ENCODE measurements around the gene PFDN4.

The PFDN4 gene

DNA sequence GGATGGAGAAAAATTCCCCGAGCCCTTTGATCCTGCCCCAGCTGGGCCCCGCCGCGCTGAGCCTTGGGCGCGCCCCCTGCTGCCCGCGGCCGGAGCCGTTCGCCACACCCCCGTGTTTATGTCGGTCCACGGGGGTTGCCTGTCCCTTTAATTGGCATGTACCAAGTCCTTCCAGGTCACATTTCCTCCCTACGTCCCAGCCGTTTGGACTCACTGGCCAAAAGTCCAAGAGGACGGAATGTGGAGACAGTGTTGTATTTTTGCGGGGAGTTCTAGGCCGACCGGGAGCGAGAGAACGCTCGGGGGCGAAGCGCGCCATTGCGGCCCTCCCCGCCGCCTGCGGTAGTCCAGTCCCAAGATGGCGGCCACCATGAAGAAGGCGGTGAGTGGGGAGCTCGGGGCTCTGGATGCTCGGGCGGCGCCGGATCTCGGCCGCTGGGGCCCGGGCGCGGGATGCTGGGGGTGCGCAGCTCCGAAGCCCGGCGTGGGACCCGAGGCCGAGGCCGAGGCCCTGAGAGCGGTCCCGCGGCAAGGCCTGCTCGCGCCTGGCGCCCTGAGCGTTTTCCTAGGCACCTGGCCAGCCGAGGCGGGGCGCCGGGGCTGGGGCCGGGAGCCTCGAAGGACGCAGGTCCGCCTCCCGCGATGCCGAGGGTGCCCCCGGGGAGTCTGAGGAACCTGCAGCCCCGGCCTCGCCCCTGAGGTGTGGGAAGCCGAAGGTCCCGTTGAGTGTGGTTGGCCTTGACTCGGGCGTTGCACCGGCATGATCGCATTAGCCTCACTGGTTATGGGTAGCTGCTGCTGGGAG lies at the start of gene PFDN4:
PFDN4 (plus strand) TSS at position 345 of the 805 bp plus-strand sequence; CDS start at position 359, 14 bp downstream.
- peak; percentile 64 for DNase-seq (ENCODE audit: low read depth)

DNA sequence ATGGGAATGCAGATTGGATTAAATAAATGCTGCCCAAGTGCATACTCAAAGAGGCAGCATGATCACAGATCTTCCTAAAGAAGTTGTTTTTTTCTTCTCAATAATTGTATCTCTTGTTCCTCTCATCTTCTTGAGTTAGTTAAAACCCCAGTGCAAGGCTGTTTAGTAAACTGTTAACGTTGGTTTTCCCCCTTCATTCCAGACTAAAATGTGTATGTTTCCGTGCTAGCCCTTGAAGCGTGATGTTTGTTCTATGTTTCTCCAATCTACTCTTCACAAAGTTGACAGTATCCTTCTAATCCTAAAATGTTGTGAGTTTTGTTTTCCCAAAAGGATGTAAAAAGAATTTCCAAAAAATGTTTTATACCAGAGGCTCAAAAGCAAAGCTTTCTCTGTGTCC lies 49.7 kb upstream of the PFDN4 start:
- no peak for DNase-seq (ENCODE audit: low read depth)

DNA sequence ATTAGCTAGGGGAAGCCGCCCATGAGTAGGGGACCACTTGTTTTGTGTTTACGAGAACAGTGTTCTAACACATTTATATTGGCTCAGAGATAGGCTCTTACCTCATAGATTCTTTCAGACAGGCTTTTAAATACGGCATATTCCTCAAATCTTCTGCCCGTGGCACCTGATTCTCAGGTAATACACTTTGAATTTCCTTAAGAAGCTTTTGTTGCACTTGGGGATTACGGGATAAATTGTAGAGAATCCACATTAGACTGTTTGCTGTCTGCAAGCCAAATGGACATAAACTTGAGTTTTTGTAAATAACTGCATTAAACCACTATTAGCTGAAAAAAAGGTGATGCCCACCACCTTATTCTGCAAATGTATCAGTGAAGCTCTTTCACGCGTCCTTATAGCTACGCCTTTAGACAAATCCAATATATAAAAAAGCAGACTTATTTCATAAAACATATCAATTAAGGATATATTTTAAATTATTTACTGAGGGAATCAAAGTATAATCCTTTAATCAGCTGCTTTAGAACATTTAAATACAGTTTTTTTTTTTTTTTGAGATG lies 49.0 kb upstream of the PFDN4 start:
- no peak for DNase-seq (ENCODE audit: low read depth)

DNA sequence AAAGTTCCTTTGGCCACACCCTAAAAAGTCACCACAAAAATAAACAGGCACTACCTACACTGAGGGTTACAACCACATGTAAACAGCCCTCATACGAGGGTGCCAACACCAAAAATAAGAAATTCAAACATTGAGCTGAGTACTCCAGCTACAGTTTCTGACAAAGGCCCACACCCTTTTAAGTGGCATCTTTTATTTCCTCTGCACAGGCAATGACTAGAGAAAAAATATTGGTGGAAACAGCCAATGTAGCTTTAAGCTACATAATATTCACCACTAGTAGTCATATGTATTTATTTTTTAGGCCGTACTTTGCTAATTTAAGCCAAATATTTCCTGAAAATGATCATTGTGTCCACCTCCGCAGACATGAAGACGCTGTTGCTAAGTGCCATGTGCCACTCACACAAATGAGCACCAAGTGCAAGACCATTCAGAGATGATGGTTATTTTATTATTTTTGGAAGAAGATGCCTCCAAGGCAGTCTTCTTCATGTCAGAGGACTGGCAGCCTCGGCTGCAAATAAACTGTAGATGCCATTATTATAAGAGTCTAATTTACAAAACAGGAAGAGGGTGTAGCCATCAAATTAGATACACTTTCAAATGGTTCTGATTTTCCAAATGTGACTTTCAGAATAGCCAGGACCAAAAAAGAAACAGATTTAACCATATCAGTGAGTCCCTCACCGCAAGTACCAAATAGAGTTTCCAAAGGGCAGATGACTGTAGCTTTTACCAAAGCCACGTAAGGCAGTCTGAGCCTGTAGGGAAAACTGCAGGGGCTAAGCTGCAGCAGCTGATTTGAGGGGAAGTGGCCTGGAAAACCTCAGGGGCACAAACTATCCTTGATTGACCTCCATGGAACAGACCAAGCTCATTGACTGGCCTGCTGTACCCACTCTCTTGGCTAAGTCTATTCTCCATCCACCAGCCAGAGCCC lies 47.6 kb upstream of the PFDN4 start:
- no peak for DNase-seq (ENCODE audit: low read depth)

GRCh38 chr20:54161008-54161820 lies 46.7 kb upstream of the PFDN4 start:
- DNase-seq (ENCODE audit: low read depth): no peak

GRCh38 chr20:54161821-54162149 lies 46.1 kb upstream of the PFDN4 start:
- DNase-seq (ENCODE audit: low read depth): no peak

GRCh38 chr20:54162378-54163009 lies 45.4 kb upstream of the PFDN4 start:
- DNase-seq (ENCODE audit: low read depth): no peak

DNA sequence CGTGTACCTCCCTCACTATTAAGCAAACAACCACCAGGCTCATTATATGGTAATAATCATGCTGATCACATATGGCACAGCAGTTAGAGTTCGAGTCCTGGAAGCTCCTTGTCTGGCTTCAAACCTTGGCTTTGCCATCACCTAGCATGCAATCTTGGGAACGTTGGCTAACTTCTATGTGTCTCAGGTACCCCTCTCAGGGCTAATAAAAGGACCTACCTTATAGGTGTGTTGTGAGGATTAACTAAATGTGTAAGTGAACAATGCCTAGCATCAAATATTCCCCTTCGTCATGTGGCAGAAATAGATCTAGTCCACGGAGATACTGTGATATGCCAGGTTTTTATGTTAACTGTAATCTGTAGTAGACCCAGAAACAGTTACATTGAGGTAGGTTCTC lies 44.5 kb upstream of the PFDN4 start:
- DNase-seq (ENCODE audit: low read depth): no peak

DNA sequence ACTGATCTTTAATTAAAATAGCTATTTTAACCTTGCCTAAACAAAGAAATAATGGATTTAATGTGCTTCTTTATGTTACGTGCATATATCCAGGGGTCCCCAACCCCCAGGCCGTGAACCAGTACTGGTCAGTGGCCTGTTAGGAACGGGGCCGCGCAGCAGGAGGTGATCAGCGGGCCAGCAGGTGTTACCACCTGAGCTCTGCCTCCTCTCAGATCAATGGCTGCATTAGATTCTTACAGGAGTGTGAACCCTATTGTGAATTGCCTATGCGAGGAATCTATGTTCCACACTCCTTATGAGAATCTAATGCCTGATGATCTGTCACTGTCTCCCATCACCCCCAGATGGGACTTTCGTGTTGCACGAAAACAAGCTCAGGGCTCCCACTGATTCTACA lies 42.9 kb upstream of the PFDN4 start:
- DNase-seq (ENCODE audit: low read depth): no peak

GRCh38 chr20:54165803-54166202 lies 42.1 kb upstream of the PFDN4 start:
- DNase-seq (ENCODE audit: low read depth): no peak

DNA sequence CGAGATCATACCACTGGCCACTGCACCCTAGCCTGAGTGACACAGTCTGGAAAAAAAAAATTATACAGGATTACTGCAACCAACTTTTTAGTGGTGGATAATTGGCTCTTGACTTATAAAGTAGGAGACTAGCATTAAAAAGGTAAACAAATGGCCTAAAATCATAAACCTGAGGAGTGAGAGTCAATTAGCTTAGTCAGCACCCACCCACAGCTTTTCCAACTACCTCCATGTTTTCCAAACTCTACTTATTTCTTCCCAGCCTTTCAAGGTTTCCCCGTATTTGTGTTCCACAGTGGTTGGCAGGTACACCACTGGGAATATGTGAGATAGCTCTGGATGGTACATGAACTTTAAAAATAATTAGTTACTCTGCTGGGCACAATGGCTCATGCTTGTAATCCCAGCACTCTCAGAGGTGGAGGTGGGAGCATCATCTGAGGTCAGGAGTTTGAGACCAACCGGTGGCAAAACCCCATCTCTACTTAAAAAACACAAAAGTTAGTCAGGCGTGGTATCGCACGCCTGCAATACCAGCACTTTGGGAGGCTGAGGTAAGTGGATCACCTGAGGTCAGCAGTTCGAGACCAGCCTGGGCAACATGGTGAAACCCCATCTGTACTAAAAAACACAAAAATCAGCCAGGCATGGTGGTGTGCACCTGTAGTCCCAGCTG lies 40.8 kb upstream of the PFDN4 start:
- no peak for DNase-seq (ENCODE audit: low read depth)

DNA sequence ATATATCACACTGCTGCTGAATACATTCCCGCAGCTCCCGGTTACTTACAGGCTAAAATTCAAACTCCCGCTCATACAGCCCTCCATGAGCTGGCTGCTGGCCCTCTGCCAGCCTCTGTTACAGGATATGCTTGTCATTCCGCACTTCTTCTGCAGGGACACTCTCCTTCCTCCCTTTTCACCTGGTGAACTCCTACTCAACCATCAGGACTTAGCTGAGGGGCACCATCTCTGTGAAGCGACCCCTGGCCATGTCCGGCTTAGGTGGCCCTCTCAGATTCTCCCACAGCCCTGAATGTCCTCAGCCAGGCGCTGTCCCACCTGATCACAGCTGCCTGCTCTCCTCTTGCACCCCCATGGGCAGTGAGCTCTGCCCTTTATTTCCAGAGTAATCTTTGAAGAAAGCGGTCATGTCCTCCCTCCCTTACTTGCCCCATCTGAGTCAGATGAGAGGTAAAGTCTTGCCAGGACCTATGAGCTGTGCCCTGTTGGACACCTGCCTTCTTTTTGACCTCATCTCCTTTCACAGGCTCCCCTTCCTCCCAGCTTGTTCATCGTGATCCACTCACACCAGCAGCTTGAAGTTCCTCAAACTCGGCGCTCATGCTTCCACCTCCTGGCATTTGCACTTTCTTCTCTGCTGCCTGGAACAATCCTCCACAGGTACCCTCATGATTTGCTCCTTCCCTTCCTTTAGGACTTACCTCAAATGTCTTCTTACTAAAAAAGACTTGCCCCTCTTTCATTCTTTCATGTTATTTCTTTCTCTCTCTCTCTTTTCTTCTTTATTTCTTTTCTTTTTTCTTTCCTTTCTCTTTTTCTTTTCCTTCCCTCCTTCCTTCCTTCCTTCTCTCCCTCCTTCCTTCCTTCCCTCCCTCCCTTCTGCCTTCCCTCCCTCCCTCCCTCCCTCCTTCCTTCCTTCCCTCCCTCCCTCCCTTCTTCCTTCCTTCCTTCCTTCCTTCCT lies 39.7 kb upstream of the PFDN4 start:
- no peak for DNase-seq (ENCODE audit: low read depth)

DNA sequence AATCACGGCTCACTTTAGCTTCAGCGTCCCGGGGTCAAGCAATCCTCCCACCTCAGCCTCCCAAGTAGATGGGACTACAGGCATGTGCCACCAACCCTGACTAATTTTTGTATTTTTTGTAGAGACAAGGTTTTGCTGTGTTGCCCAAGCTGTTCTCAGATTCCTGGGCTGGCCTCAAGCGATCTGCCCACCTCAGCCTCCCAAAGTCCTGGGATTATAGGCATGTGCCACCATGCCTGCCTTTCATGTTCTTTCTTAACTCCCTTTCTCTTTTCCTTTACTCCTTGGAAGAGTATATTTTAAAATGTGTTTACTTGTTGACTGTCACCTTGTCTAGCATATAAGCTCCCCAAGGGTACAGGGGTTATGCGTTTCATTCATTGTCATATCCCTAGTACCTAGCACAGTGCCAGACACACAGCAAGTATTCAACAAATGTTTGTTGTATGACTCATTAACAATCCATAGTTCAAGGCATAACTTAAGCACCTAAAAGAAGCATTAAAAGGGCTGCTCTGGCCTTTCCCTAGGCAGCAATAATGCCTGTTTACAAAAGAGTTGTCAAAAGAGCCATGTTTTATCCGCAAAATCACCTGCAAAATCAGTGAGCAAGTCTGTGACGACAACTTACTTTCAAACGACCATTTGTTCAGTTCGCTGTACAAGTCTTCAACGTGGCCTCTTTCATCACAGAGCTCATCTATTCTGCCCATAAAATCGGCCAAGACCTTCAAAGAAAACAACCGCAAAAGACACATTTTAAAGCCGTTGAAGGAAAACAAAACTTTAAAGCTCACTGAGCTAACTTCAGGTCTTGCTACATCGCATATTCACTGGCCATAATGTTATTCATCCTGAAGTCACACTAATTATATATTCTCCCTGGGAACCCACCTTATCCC lies 38.7 kb upstream of the PFDN4 start:
- DNase-seq (ENCODE audit: low read depth): no peak

GRCh38 chr20:54170026-54170471 lies 37.8 kb upstream of the PFDN4 start:
- DNase-seq (ENCODE audit: low read depth): no peak

- DNase-seq (ENCODE audit: low read depth): no peak
Observed at GRCh38 chr20:54170963-54171362, 36.9 kb upstream of the PFDN4 start.

DNA sequence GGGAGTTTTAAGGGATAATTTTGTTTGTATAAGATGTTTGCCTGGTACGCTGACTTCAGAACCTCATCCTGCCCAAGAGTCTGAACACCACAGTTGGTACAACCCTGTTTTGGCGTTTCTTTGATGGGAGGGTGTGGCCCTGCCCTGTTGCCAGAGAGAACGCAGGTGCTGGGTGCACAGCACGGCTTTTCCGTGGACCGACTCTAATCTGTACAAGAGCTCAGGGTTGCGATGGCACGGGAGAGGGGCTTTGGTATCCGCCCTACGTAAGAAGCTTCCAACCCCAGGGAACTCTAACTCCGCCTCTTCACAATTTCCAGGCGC lies 35.4 kb upstream of the PFDN4 start:
- no peak for DNase-seq (ENCODE audit: low read depth)

- no peak for DNase-seq (ENCODE audit: low read depth)
Observed at GRCh38 chr20:54172856-54173652, 34.8 kb upstream of the PFDN4 start.
